HG03135 (cell line): ENCODE measurements around the gene LY6G6D.

ENCODE experiments used
- ATAC-seq: cut with Tn5 transposase; IDR thresholded peaks from one replicate; pipeline ENCODE4 v1.9.1; 2021; ENCODE audit warnings: mild to moderate bottlenecking, moderate library complexity; ENCODE audit not compliant: unreplicated experiment

LY6G6D gene

GRCh38 chr6:31761343-31761742, 46.2 kb downstream of the LY6G6D start:
- no peak for ATAC-seq

- no peak for ATAC-seq
Observed at GRCh38 chr6:31762356-31762755, 47.2 kb downstream of the LY6G6D start, which contains the start of gene SAPCD1. SAPCD1 (plus strand) TSS chr6:31762656; CDS start chr6:31763055, 399 bp downstream.

GRCh38 chr6:31762878-31763618, 47.9 kb downstream of the LY6G6D start:
- ATAC-seq, result no peak

GRCh38 chr6:31763619-31763940, 48.4 kb downstream of the LY6G6D start:
- ATAC-seq, result no peak

GRCh38 chr6:31764198-31764597, 49.0 kb downstream of the LY6G6D start:
- no peak for ATAC-seq

- ATAC-seq, result no peak
Observed at GRCh38 chr6:31765559-31765909, 50.4 kb downstream of the LY6G6D start.

- ATAC-seq, result no peak
Observed at GRCh38 chr6:31765910-31766794, 51.0 kb downstream of the LY6G6D start.

- no peak for ATAC-seq
Observed at GRCh38 chr6:31767096-31767645, 52.0 kb downstream of the LY6G6D start.
